ENCODE data around the gene THUMPD1. TPM values are rescaled to one million over a fixed set of nuclear protein-coding genes. Genes with fewer than 3 reads are reported as not detected.
A peak's percentile ranks its signal among the peaks of the same experiment; 100 is the strongest.
"Not testable (repeated sequence)": the region's sequence is repeated elsewhere in the genome, so short reads cannot be mapped to it uniquely, and the experiment has no call there.

Gene THUMPD1
- total RNA-seq, 4 donors from 2014 or later = 76.7 to 107 (median 82.1) TPM

- WGBS, 2 donors = 79 to 88% methylated on average over 7 of the region's 7 CpGs
- Histone ChIP-seq H3K4me3 (replicated peaks in 1 of 3) (no peak overlapping the region), H3K27me3 (no peaks in the 10 kb centered on the region), H3K36me3 (no peaks in the 10 kb centered on the region), H3K9me3 (no peaks in the 10 kb centered on the region), H3K27ac (no peak overlapping the region), H3K4me1 (peaks cover 0 to 4% of the 10 kb centered on the region in 2 donors)
- intact Hi-C loops (cut with DNase I) = no loop called here
- TF ChIP-seq, protein P1, sequence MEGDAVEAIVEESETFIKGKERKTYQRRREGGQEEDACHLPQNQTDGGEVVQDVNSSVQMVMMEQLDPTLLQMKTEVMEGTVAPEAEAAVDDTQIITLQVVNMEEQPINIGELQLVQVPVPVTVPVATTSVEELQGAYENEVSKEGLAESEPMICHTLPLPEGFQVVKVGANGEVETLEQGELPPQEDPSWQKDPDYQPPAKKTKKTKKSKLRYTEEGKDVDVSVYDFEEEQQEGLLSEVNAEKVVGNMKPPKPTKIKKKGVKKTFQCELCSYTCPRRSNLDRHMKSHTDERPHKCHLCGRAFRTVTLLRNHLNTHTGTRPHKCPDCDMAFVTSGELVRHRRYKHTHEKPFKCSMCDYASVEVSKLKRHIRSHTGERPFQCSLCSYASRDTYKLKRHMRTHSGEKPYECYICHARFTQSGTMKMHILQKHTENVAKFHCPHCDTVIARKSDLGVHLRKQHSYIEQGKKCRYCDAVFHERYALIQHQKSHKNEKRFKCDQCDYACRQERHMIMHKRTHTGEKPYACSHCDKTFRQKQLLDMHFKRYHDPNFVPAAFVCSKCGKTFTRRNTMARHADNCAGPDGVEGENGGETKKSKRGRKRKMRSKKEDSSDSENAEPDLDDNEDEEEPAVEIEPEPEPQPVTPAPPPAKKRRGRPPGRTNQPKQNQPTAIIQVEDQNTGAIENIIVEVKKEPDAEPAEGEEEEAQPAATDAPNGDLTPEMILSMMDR (IDR thresholded peaks at IDR 0.05) = no peak
- no peak for TF ChIP-seq POLR2A (IDR thresholded peaks at IDR 0.05)
- no peak for DNase-seq
Observed at GRCh38 chr16:20711277-20711911, 30.2 kb downstream of the THUMPD1 start.

DNA sequence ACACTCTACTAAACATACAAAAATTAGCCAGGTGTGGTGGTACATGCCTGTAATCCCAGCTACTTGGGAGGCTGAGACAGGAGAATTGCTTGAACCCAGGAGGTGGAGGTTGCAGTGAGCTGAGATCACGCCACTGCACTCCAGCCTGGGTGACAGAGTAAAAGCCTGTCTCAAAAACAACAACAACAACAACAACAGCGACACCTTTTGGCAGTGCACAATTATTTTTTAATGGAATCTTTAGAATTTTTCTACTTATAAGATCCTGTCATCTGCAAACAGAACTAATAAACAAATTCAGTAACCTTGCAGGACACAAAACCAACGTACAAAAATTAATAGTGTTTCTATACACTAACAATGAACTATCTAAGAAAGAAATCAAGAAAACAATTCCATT lies 33.5 kb downstream of the THUMPD1 start:
- H3K4me3 ChIP-seq (replicated peaks in 1 of 3); DNase-seq; H3K27ac ChIP-seq; H3K27me3 ChIP-seq; H3K9me3 ChIP-seq; H3K36me3 ChIP-seq; H3K4me1 ChIP-seq; intact Hi-C loops (cut with DNase I): not testable (repeated sequence)
- TF ChIP-seq, protein P1 (IDR thresholded peaks at IDR 0.05) = peak in 3 of 6 experiments; percentile 27 to 32 (median 29)
- WGBS, 2 donors = 35 to 40% methylated on average over 3 of the region's 3 CpGs

- Histone ChIP-seq H3K4me1 (peaks cover 0 to 4% of the 10 kb centered on the region in 2 donors), H3K9me3 (no peaks in the 10 kb centered on the region), H3K27me3 (no peaks in the 10 kb centered on the region), H3K27ac (no peak overlapping the region), H3K36me3 (no peaks in the 10 kb centered on the region), H3K4me3 (replicated peaks in 1 of 3) (no peak overlapping the region)
- intact Hi-C loops (cut with DNase I) = no loop called here
- WGBS, 2 donors = 90 to 91% methylated on average over 2 of the region's 2 CpGs
- no peak for TF ChIP-seq POLR2A (IDR thresholded peaks at IDR 0.05)
- TF ChIP-seq, protein P1 (IDR thresholded peaks at IDR 0.05) = no peak
- peak; percentile 16 to 38 for DNase-seq
Observed at GRCh38 chr16:20707461-20707860, 34.2 kb downstream of the THUMPD1 start.

- H3K9me3 ChIP-seq; H3K4me3 ChIP-seq (replicated peaks in 1 of 3); H3K36me3 ChIP-seq; DNase-seq; H3K27me3 ChIP-seq; intact Hi-C loops (cut with DNase I); H3K4me1 ChIP-seq; H3K27ac ChIP-seq: not testable (repeated sequence)
- 89 to 93% methylated on average over 1 of the region's 1 CpG for WGBS, 2 donors
Observed at GRCh38 chr16:20705972-20706371, 35.6 kb downstream of the THUMPD1 start.

GRCh38 chr16:20704281-20704680 lies 37.3 kb downstream of the THUMPD1 start:
- WGBS, 2 donors = 78 to 82% methylated on average over 3 of the region's 3 CpGs
- H3K27ac ChIP-seq = no peak overlapping the region
- H3K9me3 ChIP-seq = no peaks in the 10 kb centered on the region
- intact Hi-C loops (cut with DNase I) = no loop called here
- H3K4me1 ChIP-seq = peaks cover 0 to 4% of the 10 kb centered on the region in 2 donors
- no peaks in the 10 kb centered on the region for H3K36me3 ChIP-seq
- no peaks in the 10 kb centered on the region for H3K27me3 ChIP-seq
- TF ChIP-seq, protein P1 (IDR thresholded peaks at IDR 0.05) = no peak
- TF ChIP-seq POLR2A (IDR thresholded peaks at IDR 0.05) = no peak
- DNase-seq = no peak
- no peak overlapping the region for H3K4me3 ChIP-seq (replicated peaks in 1 of 3)

- intact Hi-C loops (cut with DNase I) = not testable (repeated sequence)
Observed at GRCh38 chr16:20701692-20702091, 39.9 kb downstream of the THUMPD1 start.

More at GRCh38 chr16:20701692-20702091, 39.9 kb downstream of the THUMPD1 start:
- H3K4me1 ChIP-seq; H3K36me3 ChIP-seq; H3K27me3 ChIP-seq; H3K27ac ChIP-seq; H3K9me3 ChIP-seq; DNase-seq; H3K4me3 ChIP-seq (replicated peaks in 1 of 3): not testable (repeated sequence)

Data from thyroid gland (tissue), 4 donors.